Pancreas (tissue), 10 donors: ENCODE measurements around the gene ULK3. TPM values are rescaled to one million over a fixed set of nuclear protein-coding genes. Genes with fewer than 3 reads are reported as not detected.

ENCODE experiments used
- ATAC-seq, 4 donors: fragments of 200-7000 bp; cut with Tn5 transposase; one replicate each; pipeline versions ENCODE4 v1.8.0 to v1.9.1; 2020; ENCODE audit warnings: mild to moderate bottlenecking in 4 of 4, moderate library complexity in 4 of 4
- DNase-seq, 6 donors: peaks; one replicate each; pipeline ENCODE4 v3.0.0-alpha.2; 2020
- FAIRE-seq: peaks from 2 replicates; lab custom pipeline; 2012; peaks lifted over from hg19 to GRCh38; lab: Jason Lieb, UNC
- H3K27ac ChIP-seq, 4 donors: fragments of 200-600 bp; sonication (generic); 1 replicate in 3 of 4; 2 replicates in 1 of 4; pipeline versions ENCODE4 v1.5.0 to v1.8.0; 2020
- H3K27me3 ChIP-seq, 4 donors: fragments of 200-600 bp; one replicate each; pipeline ENCODE4 v1.8.0; 2021
- H3K36me3 ChIP-seq, 3 donors: fragments of 200-600 bp; sonication (generic) in 1 of 3; one replicate each; pipeline versions ENCODE4 v1.5.0 to v1.8.0; 2020 to 2021
- H3K4me1 ChIP-seq, 3 donors: fragments of 200-600 bp; one replicate each; pipeline ENCODE4 v1.8.0; 2021
- H3K4me3 ChIP-seq, 4 donors: fragments of 200-600 bp; sonication (generic) in 2 of 4; one replicate each; pipeline versions ENCODE4 v1.5.0 to v1.8.0; 2020 to 2021
- H3K9me3 ChIP-seq, 4 donors: fragments of 200-600 bp; one replicate each; pipeline ENCODE4 v1.8.0; 2021
- CTCF ChIP-seq, 4 donors: fragments of 200-600 bp; sonication (generic) in 3 of 4; IDR thresholded peaks; one replicate each; pipeline versions ENCODE4 v1.5.0 to v1.8.0; 2021; ENCODE audit warnings: antibody characterized with exemption in 4 of 4
- WGBS, 2 donors: extraction: QIAGEN DNeasy Blood & Tissue Kit; methylation state at CpG; one replicate each; pipeline ENCODE4 v1.1.7; 2013; 5-methylcytosine and 5-hydroxymethylcytosine counted together
- intact Hi-C, 3 donors: fragments of 100-400 bp; cut with DNase I; formaldehyde crosslinking; loops; one replicate each; pipeline versions ENCODE4 v1.11.1 to v1.14.2; 2022
- polyA plus RNA-seq, 2 donors: library from polyadenylated mRNA; stranded (reverse); fragments of 200-250 nt; gene quantifications; one replicate each; pipeline ENCODE4 v1.2.3, GENCODE V29; 2013
- total RNA-seq, 6 donors: library from RNA; stranded (reverse); fragmentation: NEBNext Ultra II Directional in 4 of 6; extraction: Animal tissue kit (Norgen Biotek cat#: 25700) in 4 of 6; gene quantifications; one replicate each; pipeline versions ENCODE4 v1.2.1 to v1.2.4, GENCODE V29; 2021 to 2023
- donor health status: healthy with polysubstance abuse.
- donor health status: DM: no; HTN: no; CAD: no; lungs with moderate emphysema.
- donor health status: DM: no; HTN: no; CAD: no.
- donor health status: control.
- donor health status: control.
- donor health status: Bipolar disorder and iron deficiency.
- donor health status: DM: yes; HTN: yes; CAD: no.
- donor health status: DM: no; HTN: no; CAD: no.
- donor health status: DM: no; HTN: no; CAD: no.
- donor health status: DM: yes; HTN: yes; CAD: no.

Gene ULK3
- total and polyA plus RNA-seq, 8 donors: 15.0 to 83.5 (median 22.2) TPM

- no peak for TF ChIP-seq CTCF (IDR thresholded peaks at IDR 0.05)
- Histone ChIP-seq H3K27me3 (no peaks in the 10 kb centered on the region), H3K27ac (no peak overlapping the region), H3K36me3 (no peaks in the 10 kb centered on the region), H3K9me3 (no peaks in the 10 kb centered on the region), H3K4me1 (peaks cover 0 to 6% (median 0%) of the 10 kb centered on the region in 3 donors), H3K4me3 (no peak overlapping the region)
- no peak for FAIRE-seq
- DNase-seq: peak in 1 of 6 donors; percentile 49
- peak; percentile 29 to 68 (median 62) for ATAC-seq
- 17 to 20% methylated on average over 9 of the region's 9 CpGs for WGBS, 2 donors
- intact Hi-C loops: no loop called here
Observed at GRCh38 chr15:74817370-74817737, 25.6 kb downstream of the ULK3 start.

- FAIRE-seq: no peak
- ATAC-seq: no peak
- 55% methylated on average over 19 of the region's 19 CpGs for WGBS, 2 donors
Observed at GRCh38 chr15:74816624-74817369, 26.2 kb downstream of the ULK3 start.

DNA sequence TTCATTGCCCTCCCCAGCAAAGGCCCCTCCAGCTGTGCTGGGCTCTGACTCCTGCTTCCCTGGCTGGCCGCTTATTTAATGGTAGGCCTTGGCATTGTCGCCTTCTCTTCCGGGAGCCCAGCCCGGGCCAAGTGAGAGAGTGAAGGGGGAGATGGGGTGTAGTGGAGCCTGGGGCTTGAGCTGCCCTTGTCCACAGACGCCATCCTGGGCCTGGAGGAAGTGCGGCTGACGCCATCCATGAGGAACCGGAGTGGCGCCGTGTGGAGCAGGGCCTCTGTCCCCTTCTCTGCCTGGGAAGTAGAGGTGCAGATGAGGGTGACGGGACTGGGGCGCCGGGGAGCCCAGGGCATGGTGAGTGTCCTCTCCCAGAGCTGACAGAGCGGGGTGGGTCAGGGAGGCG is 27.0 kb downstream of the ULK3 start:
- no peaks in the 10 kb centered on the region for H3K9me3 ChIP-seq
- no peaks in the 10 kb centered on the region for H3K27me3 ChIP-seq
- no peak overlapping the region for H3K4me3 ChIP-seq
- ATAC-seq: no peak
- peaks cover 0 to 6% (median 0%) of the 10 kb centered on the region in 3 donors for H3K4me1 ChIP-seq
- intact Hi-C loops: no loop called here
- no peaks in the 10 kb centered on the region for H3K36me3 ChIP-seq
- FAIRE-seq: no peak
- no peak overlapping the region for H3K27ac ChIP-seq
- peak in 1 of 6 donors; percentile 61 for DNase-seq
- TF ChIP-seq CTCF (IDR thresholded peaks at IDR 0.05): no peak
- WGBS, 2 donors: 89 to 91% methylated on average over 15 of the region's 15 CpGs

More at GRCh38 chr15:74816624-74817369, 26.2 kb downstream of the ULK3 start:
- Histone ChIP-seq H3K4me3 (no peak overlapping the region), H3K27ac (no peak overlapping the region), H3K4me1 (peaks cover 0 to 6% (median 0%) of the 10 kb centered on the region in 3 donors), H3K27me3 (no peaks in the 10 kb centered on the region), H3K36me3 (no peaks in the 10 kb centered on the region), H3K9me3 (no peaks in the 10 kb centered on the region)
- no peak for TF ChIP-seq CTCF (IDR thresholded peaks at IDR 0.05)
- intact Hi-C loops: no loop called here
- DNase-seq: peak in 1 of 6 donors; percentile 60

GRCh38 chr15:74815121-74815934 is 27.6 kb downstream of the ULK3 start:
- no peak for FAIRE-seq
- DNase-seq: peak; percentile 60 to 82 (median 71)
- H3K27ac ChIP-seq: no peak overlapping the region
- intact Hi-C loops: no loop called here
- peaks cover 0 to 6% (median 0%) of the 10 kb centered on the region in 3 donors for H3K4me1 ChIP-seq
- H3K4me3 ChIP-seq: no peak overlapping the region
- no peak for TF ChIP-seq CTCF (IDR thresholded peaks at IDR 0.05)
- no peaks in the 10 kb centered on the region for H3K27me3 ChIP-seq
- peak; percentile 53 to 93 (median 79) for ATAC-seq
- WGBS, 2 donors: 59 to 62% methylated on average over 10 of the region's 10 CpGs
- H3K9me3 ChIP-seq: no peaks in the 10 kb centered on the region
- H3K36me3 ChIP-seq: no peaks in the 10 kb centered on the region
